ENCODE results near the gene ADGRD1.

DNA sequence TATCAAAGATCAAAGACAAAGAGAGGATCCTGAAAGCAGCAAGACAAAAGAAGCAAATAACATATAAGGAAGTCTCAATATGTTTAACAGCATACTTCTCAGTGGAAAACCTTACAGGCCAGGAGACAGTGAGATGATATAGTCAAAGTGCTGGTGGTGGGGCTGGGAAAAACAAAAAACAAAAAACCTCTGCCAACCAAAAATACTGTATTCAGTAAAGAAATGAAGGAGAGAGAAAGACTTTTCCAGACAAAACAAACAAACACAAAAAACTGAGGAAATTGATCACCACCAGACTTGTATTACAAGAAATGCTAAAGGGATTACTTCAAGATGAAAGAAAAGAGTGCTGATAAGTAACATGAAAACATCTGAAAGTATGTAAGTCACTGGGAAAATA, 221.2 kb downstream of the ADGRD1 start:
- TF ChIP-seq, protein P1, sequence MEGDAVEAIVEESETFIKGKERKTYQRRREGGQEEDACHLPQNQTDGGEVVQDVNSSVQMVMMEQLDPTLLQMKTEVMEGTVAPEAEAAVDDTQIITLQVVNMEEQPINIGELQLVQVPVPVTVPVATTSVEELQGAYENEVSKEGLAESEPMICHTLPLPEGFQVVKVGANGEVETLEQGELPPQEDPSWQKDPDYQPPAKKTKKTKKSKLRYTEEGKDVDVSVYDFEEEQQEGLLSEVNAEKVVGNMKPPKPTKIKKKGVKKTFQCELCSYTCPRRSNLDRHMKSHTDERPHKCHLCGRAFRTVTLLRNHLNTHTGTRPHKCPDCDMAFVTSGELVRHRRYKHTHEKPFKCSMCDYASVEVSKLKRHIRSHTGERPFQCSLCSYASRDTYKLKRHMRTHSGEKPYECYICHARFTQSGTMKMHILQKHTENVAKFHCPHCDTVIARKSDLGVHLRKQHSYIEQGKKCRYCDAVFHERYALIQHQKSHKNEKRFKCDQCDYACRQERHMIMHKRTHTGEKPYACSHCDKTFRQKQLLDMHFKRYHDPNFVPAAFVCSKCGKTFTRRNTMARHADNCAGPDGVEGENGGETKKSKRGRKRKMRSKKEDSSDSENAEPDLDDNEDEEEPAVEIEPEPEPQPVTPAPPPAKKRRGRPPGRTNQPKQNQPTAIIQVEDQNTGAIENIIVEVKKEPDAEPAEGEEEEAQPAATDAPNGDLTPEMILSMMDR (IDR thresholded peaks at IDR 0.05): no peak
- no peak for TF ChIP-seq POLR2AphosphoS5 (IDR thresholded peaks at IDR 0.05)
- no peak for TF ChIP-seq EP300 (IDR thresholded peaks at IDR 0.05)
